H9 (cell line): ENCODE results near the gene PLEKHJ1. TPM values are rescaled to one million over a fixed set of nuclear protein-coding genes. Genes with fewer than 3 reads are reported as not detected.

Source experiments
- DNase-seq: peaks from one replicate; pipeline ENCODE4 v3.0.0-alpha.2; 2017
- H2AFZ ChIP-seq: one replicate; pipeline ENCODE4 v1.6.1; 2013; ENCODE audit warnings: mild to moderate bottlenecking, low read length, control low read depth, moderate library complexity
- H2AK5ac ChIP-seq: 2 replicates; pipeline ENCODE4 v1.6.1; 2013; ENCODE audit warnings: low read length, control low read depth, mixed read lengths; ENCODE audit not compliant: insufficient read length
- H2BK120ac ChIP-seq: one replicate; pipeline ENCODE4 v1.6.1; 2013; ENCODE audit warnings: low read depth, mild to moderate bottlenecking, low read length, control low read depth, inconsistent platforms; ENCODE audit not compliant: poor library complexity, severe bottlenecking
- H2BK12ac ChIP-seq: 2 replicates; pipeline ENCODE4 v1.6.1; 2013; ENCODE audit warnings: low read length, control low read depth, mixed read lengths, low read depth; ENCODE audit not compliant: insufficient read length
- H2BK15ac ChIP-seq: 2 replicates; pipeline ENCODE4 v1.6.1; 2013; ENCODE audit warnings: low read depth, low read length, control low read depth
- H2BK20ac ChIP-seq: one replicate; pipeline ENCODE4 v1.6.1; 2013; ENCODE audit warnings: low read depth, mild to moderate bottlenecking, low read length, control low read depth, inconsistent platforms; ENCODE audit not compliant: poor library complexity, severe bottlenecking
- H2BK5ac ChIP-seq: 2 replicates; pipeline ENCODE4 v1.6.1; 2013; ENCODE audit warnings: low read length, control low read depth, mixed read lengths; ENCODE audit not compliant: insufficient read length
- H3K14ac ChIP-seq: 2 replicates; pipeline ENCODE4 v1.6.1; 2013; ENCODE audit warnings: low read length, control low read depth; ENCODE audit not compliant: insufficient read depth
- H3K18ac ChIP-seq: 2 replicates; pipeline ENCODE4 v1.6.1; 2013; ENCODE audit warnings: low read depth, mild to moderate bottlenecking, mixed read lengths, low read length, control low read depth; ENCODE audit not compliant: insufficient read length
- H3K23ac ChIP-seq: 2 replicates; pipeline ENCODE4 v1.6.1; 2013; ENCODE audit warnings: low read length, control low read depth, mixed read lengths, low read depth; ENCODE audit not compliant: insufficient read length
- H3K23me2 ChIP-seq: 2 replicates; pipeline ENCODE4 v1.6.1; 2013; ENCODE audit warnings: low read depth, mild to moderate bottlenecking, mixed read lengths, low read length, control low read depth; ENCODE audit not compliant: insufficient read length, poor library complexity, severe bottlenecking
- H3K27ac ChIP-seq: 2 replicates; pipeline ENCODE4 v1.5.1; 2013; ENCODE audit warnings: low read length, control low read depth, mixed read lengths, low read depth; ENCODE audit not compliant: insufficient read length
- H3K27me3 ChIP-seq: 2 replicates; pipeline ENCODE4 v1.6.1; 2013; ENCODE audit warnings: low read length, control low read depth, inconsistent platforms; ENCODE audit not compliant: insufficient read depth
- H3K4ac ChIP-seq: 2 replicates; pipeline ENCODE4 v1.6.1; 2013; ENCODE audit warnings: low read depth, mild to moderate bottlenecking, control low read depth, inconsistent platforms, low read length, moderate library complexity
- H3K4me1 ChIP-seq: 2 replicates; pipeline ENCODE4 v1.6.1; 2013; ENCODE audit warnings: low read length, control low read depth, inconsistent platforms; ENCODE audit not compliant: insufficient read depth
- H3K4me2 ChIP-seq: 2 replicates; pipeline ENCODE4 v1.6.1; 2013; ENCODE audit warnings: low read length, control low read depth, mixed read lengths; ENCODE audit not compliant: insufficient read length, insufficient read depth
- H3K56ac ChIP-seq: 2 replicates; pipeline ENCODE4 v1.6.1; 2013; ENCODE audit warnings: low read depth, mild to moderate bottlenecking, mixed read lengths, low read length, control low read depth; ENCODE audit not compliant: insufficient read length
- H3K79me1 ChIP-seq: 2 replicates; pipeline ENCODE4 v1.6.1; 2013; ENCODE audit warnings: low read depth, mild to moderate bottlenecking, moderate library complexity, low read length, control low read depth, inconsistent platforms; ENCODE audit not compliant: insufficient read depth, poor library complexity, severe bottlenecking
- H3K79me2 ChIP-seq: 2 replicates; pipeline ENCODE4 v1.6.1; 2013; ENCODE audit warnings: low read length, control low read depth, inconsistent platforms; ENCODE audit not compliant: insufficient read depth
- H3K9ac ChIP-seq: 2 replicates; pipeline ENCODE4 v1.6.1; 2013; ENCODE audit warnings: low read length, control low read depth, mixed read lengths; ENCODE audit not compliant: insufficient read length; ENCODE audit errors: extremely low read depth
- H3K9me3 ChIP-seq: one replicate; pipeline ENCODE4 v1.6.1; 2013; ENCODE audit warnings: low read depth, low read length, inconsistent platforms; ENCODE audit not compliant: control insufficient read depth
- H3T11ph ChIP-seq: one replicate; pipeline ENCODE4 v1.6.1; 2013; ENCODE audit warnings: mild to moderate bottlenecking, low read length, control low read depth, inconsistent platforms
- H4K20me1 ChIP-seq: one replicate; pipeline ENCODE4 v1.6.1; 2013; ENCODE audit not compliant: control insufficient read depth, insufficient read length, insufficient read depth
- H4K5ac ChIP-seq: 2 replicates; pipeline ENCODE4 v1.6.1; 2013; ENCODE audit warnings: low read depth, mild to moderate bottlenecking, mixed read lengths, low read length, control low read depth; ENCODE audit not compliant: insufficient read length
- H4K8ac ChIP-seq: replicated peaks from 2 replicates; pipeline ENCODE4 v1.6.1; 2013; ENCODE audit warnings: low read length, control low read depth, mixed read lengths, low read depth; ENCODE audit not compliant: insufficient read length
- H4K91ac ChIP-seq: 2 replicates; pipeline ENCODE4 v1.6.1; 2013; ENCODE audit warnings: low read depth, mild to moderate bottlenecking, moderate library complexity, mixed read lengths, low read length, control low read depth; ENCODE audit not compliant: insufficient read length
- H3K27ac Mint-ChIP-seq, 3 experiments: 2 replicates in 2 of 3; 3 replicates in 1 of 3; pipeline ENCODE4 v1.8.0; 2020 to 2021; ENCODE audit warnings: mixed read lengths in 3 of 3, mild to moderate bottlenecking in 1 of 3, moderate library complexity in 1 of 3
- H3K27me3 Mint-ChIP-seq: 2 replicates; pipeline ENCODE4 v1.8.0; 2021; ENCODE audit warnings: low read depth, mild to moderate bottlenecking, moderate library complexity, mixed read lengths
- H3K36me3 Mint-ChIP-seq, 3 experiments: 2 replicates in 2 of 3; 3 replicates in 1 of 3; pipeline ENCODE4 v1.8.0; 2020 to 2021; ENCODE audit warnings: low read depth in 3 of 3, mixed read lengths in 3 of 3; ENCODE audit not compliant: insufficient read depth in 1 of 3
- H3K4me1 Mint-ChIP-seq, 2 experiments: 2 replicates each; pipeline ENCODE4 v1.8.0; 2020; ENCODE audit warnings: mixed read lengths in 2 of 2
- H3K4me3 Mint-ChIP-seq, 2 experiments: 2 replicates in 1 of 2; 3 replicates in 1 of 2; pipeline ENCODE4 v1.8.0; 2020 to 2021; ENCODE audit warnings: mild to moderate bottlenecking in 2 of 2, mixed read lengths in 2 of 2, moderate library complexity in 1 of 2
- H3K9me3 Mint-ChIP-seq, 2 experiments: 2 replicates in 1 of 2; 3 replicates in 1 of 2; pipeline ENCODE4 v1.8.0; 2020; ENCODE audit warnings: mild to moderate bottlenecking in 2 of 2, mixed read lengths in 2 of 2, moderate library complexity in 1 of 2
- WGBS: extraction: QIAGEN DNeasy Blood & Tissue Kit; methylation state at CpG from one replicate; pipeline ENCODE4 v1.1.7; 2013; ENCODE audit warnings: missing lambda C conversion rate, low lambda C conversion rate, mixed read lengths; ENCODE audit not compliant: insufficient read length; ENCODE audit errors: extremely low coverage; 5-methylcytosine and 5-hydroxymethylcytosine counted together
- total RNA-seq: library from RNA; stranded (reverse); gene quantifications from 2 replicates; pipeline ENCODE4 v1.2.1, GENCODE V29; 2021
- TF ChIP-seq, protein P1 (sequence below): fragments of 200-600 bp; sonication (generic); conservative IDR thresholded peaks from 3 replicates; pipeline ENCODE4 v1.8.0; 2021; ENCODE audit warnings: antibody characterized with exemption, mild to moderate bottlenecking

The PLEKHJ1 gene
- total RNA-seq, 1 experiment from 2014 or later, result 139 TPM

DNA sequence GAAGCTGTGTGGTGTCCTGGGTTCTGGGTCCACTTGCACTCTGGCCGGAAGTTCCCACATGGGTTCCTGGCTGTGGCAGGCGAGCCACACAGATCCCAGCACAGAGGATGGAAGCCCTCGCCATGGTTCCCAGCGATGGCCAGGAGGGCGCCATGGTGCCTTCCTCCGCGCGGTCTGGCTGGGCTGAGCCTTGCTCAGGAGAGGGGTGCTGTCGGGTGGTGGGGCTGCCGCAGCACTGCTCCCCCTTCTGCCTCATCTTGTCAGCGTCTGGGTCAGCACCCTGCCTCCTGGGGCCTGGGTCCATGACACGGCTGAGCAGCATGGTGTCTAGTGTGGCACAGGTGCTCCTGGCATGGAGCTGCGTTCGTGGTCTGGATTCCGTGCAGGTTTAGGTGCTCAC, 38.9 kb downstream of the PLEKHJ1 start:
- Histone ChIP-seq H3K4me2 (no peak overlapping the region), H3K9me3 (no peaks in the 10 kb centered on the region), H3K27me3 (no peaks in the 10 kb centered on the region), H3K27ac (no peak overlapping the region), H2BK5ac (no peak overlapping the region), H3K23me2 (no peaks in the 10 kb centered on the region), H3K56ac (no peak overlapping the region), H2BK15ac (no peak overlapping the region), H3T11ph (no peak overlapping the region), H2BK12ac (no peak overlapping the region), H3K4me1 (no peaks in the 10 kb centered on the region), H3K23ac (no peak overlapping the region), H4K5ac (no peak overlapping the region), H2BK20ac (no peak overlapping the region), H4K8ac (no peak overlapping the region), H2AK5ac (no peak overlapping the region), H3K9ac (no peak overlapping the region), H2BK120ac (no peak overlapping the region), H3K14ac (no peak overlapping the region; the same call in 1 of the 2 replicates), H3K79me2 (peaks cover 2% of the 10 kb centered on the region; the same call in 1 of the 2 replicates), H3K18ac (no peak overlapping the region), H4K20me1 (peaks cover 5% of the 10 kb centered on the region), H4K91ac (no peak overlapping the region), H3K4ac (no peak overlapping the region), H2AFZ (no peak overlapping the region), H3K79me1 (no peaks in the 10 kb centered on the region)
- TF ChIP-seq, protein P1, sequence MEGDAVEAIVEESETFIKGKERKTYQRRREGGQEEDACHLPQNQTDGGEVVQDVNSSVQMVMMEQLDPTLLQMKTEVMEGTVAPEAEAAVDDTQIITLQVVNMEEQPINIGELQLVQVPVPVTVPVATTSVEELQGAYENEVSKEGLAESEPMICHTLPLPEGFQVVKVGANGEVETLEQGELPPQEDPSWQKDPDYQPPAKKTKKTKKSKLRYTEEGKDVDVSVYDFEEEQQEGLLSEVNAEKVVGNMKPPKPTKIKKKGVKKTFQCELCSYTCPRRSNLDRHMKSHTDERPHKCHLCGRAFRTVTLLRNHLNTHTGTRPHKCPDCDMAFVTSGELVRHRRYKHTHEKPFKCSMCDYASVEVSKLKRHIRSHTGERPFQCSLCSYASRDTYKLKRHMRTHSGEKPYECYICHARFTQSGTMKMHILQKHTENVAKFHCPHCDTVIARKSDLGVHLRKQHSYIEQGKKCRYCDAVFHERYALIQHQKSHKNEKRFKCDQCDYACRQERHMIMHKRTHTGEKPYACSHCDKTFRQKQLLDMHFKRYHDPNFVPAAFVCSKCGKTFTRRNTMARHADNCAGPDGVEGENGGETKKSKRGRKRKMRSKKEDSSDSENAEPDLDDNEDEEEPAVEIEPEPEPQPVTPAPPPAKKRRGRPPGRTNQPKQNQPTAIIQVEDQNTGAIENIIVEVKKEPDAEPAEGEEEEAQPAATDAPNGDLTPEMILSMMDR, result no peak
- no peak for DNase-seq
- no peaks in the 10 kb centered on the region; the same call in 1 of the 2 replicates for H3K27me3 Mint-ChIP-seq
- H3K36me3 Mint-ChIP-seq, result peaks cover 23 to 42% (median 36%) of the 10 kb centered on the region in 3 experiments
- peak overlapping the region; percentile 74 to 85 (median 82); a peak in 5 of 7 replicates for H3K27ac Mint-ChIP-seq
- H3K9me3 Mint-ChIP-seq, result peaks cover 0 to 8% of the 10 kb centered on the region in 2 experiments; a peak in 1 of 5 replicates
- H3K4me3 Mint-ChIP-seq, result no peak overlapping the region
- WGBS, result no CpG with 5 or more reads among the region's 15 CpGs
- H3K4me1 Mint-ChIP-seq, result peaks cover 3 to 6% of the 10 kb centered on the region in 2 experiments; a peak in 3 of 4 replicates
